Measurements from ENCODE around the gene LCP2. TPM values are rescaled to one million over a fixed set of nuclear protein-coding genes. Genes with fewer than 3 reads are reported as not detected.

The LCP2 gene
- total RNA-seq, 4 donors from 2014 or later, result 4.6 to 6.5 (median 5.7) TPM

DNA sequence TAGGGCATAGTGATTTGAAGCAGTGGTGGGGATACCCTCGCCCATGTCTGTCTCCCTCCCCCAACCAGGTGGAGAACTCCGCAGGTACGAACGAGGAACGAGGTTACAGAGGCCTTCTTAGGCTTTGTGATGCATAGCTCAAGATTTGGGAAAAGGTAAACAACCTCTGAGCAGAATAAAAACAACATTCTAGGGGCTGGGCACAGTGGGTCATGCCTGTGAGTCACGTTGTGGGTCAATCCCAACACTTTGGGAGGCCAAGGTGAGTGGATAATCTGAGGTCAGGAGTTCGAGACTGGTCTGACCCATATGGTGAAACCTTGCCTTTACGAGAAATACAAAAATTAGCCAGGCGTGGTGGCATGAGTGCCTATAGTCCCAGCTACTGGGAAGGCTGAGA lies 3.6 kb upstream of the LCP2 start:
- TF ChIP-seq, protein P1, sequence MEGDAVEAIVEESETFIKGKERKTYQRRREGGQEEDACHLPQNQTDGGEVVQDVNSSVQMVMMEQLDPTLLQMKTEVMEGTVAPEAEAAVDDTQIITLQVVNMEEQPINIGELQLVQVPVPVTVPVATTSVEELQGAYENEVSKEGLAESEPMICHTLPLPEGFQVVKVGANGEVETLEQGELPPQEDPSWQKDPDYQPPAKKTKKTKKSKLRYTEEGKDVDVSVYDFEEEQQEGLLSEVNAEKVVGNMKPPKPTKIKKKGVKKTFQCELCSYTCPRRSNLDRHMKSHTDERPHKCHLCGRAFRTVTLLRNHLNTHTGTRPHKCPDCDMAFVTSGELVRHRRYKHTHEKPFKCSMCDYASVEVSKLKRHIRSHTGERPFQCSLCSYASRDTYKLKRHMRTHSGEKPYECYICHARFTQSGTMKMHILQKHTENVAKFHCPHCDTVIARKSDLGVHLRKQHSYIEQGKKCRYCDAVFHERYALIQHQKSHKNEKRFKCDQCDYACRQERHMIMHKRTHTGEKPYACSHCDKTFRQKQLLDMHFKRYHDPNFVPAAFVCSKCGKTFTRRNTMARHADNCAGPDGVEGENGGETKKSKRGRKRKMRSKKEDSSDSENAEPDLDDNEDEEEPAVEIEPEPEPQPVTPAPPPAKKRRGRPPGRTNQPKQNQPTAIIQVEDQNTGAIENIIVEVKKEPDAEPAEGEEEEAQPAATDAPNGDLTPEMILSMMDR (IDR thresholded peaks at IDR 0.05), result no peak
- no peak for TF ChIP-seq POLR2A (IDR thresholded peaks at IDR 0.05)
- 88 to 94% methylated on average over 9 of the region's 9 CpGs for WGBS, 2 donors
- DNase-seq (ENCODE audit: low spot score in 2 of 2), result peak in 1 of 2 donors; percentile 63
- H3K4me3 ChIP-seq (ENCODE audit: low read depth, poor library complexity, severe bottlenecking), result no peak overlapping the region
- intact Hi-C loops (cut with DNase I; ENCODE audit: low total_unique reads), result no loop called here

DNA sequence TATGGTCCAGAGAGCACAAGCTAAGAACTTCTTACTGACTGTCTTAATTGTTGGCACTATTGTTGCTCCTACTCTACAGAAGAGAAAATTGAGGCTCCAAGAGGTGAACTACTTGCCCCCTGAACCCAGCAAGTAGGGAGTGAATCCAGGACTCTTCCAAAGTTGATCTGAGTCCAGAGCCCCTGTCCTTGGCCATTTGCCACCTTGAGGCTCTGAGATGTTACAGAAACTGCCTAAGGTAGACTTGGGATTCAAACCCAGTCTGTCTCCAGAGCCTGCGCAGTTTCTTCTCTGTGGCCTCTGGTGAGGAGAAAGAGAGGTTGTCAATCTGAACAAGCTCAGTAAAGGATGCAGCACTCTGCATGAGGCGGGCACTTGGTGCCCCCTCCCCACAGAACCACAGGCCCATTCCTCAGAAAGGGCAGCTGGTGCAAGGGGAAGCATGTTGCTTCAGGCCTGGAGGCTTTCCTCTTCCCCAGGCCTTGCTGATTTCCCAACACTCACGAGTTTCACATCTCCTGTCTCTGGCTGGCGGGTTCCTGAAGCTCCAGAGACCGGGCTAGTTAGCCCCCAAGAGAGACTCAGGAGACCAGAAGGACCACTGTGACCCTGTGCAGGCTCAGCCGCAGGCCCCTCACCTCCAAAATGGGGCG lies 2.9 kb upstream of the LCP2 start:
- peak in 1 of 2 donors; percentile 13 for DNase-seq (ENCODE audit: low spot score in 2 of 2)
- TF ChIP-seq, protein P1 (IDR thresholded peaks at IDR 0.05), result no peak
- TF ChIP-seq POLR2A (IDR thresholded peaks at IDR 0.05), result no peak
- WGBS, 2 donors, result 86 to 94% methylated on average over 6 to 7 of the region's 7 CpGs
- no peak overlapping the region for H3K4me3 ChIP-seq (ENCODE audit: low read depth, poor library complexity, severe bottlenecking)
- intact Hi-C loops (cut with DNase I; ENCODE audit: low total_unique reads), result no loop called here

DNA sequence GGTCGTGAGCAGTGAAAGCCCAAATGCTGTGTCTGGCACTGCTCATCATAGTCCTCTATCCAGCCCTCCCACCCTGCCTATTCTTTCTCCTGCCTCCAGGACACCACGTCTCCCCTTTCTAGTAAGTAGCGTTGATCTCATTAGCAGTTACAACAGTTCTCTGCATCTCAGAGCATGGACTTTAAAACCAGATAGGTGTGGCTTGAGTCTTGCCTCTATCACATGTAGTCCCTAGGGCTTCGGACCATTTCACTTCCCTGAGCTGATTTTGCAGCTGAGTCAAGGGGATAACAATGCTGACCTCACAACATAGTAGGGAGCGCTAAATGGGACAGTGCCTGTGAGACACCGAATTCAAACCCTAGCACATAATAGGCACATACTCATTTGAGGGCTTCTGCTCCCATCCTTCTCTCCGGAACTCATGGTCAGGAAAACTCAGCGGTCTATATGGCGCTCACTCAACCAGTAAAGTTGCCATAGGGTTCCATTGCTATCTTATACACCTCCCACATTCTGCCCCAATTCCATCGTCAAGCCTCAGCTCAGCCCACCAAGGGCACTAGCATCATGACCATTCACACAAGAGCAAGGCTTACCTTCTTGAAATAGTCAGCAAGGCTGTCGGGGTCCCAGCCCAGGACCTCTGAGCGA lies 515 bp downstream of the LCP2 start:
- no peak for TF ChIP-seq POLR2A (IDR thresholded peaks at IDR 0.05)
- TF ChIP-seq, protein P1 (IDR thresholded peaks at IDR 0.05), result no peak
- DNase-seq (ENCODE audit: low spot score in 2 of 2), result peak in 1 of 2 donors; percentile 69
- intact Hi-C loops (cut with DNase I; ENCODE audit: low total_unique reads), result no loop called here
- WGBS, 2 donors, result 76 to 77% methylated on average over 12 of the region's 12 CpGs
- peak overlapping the region; percentile 24 for H3K4me3 ChIP-seq (ENCODE audit: low read depth, poor library complexity, severe bottlenecking)

DNA sequence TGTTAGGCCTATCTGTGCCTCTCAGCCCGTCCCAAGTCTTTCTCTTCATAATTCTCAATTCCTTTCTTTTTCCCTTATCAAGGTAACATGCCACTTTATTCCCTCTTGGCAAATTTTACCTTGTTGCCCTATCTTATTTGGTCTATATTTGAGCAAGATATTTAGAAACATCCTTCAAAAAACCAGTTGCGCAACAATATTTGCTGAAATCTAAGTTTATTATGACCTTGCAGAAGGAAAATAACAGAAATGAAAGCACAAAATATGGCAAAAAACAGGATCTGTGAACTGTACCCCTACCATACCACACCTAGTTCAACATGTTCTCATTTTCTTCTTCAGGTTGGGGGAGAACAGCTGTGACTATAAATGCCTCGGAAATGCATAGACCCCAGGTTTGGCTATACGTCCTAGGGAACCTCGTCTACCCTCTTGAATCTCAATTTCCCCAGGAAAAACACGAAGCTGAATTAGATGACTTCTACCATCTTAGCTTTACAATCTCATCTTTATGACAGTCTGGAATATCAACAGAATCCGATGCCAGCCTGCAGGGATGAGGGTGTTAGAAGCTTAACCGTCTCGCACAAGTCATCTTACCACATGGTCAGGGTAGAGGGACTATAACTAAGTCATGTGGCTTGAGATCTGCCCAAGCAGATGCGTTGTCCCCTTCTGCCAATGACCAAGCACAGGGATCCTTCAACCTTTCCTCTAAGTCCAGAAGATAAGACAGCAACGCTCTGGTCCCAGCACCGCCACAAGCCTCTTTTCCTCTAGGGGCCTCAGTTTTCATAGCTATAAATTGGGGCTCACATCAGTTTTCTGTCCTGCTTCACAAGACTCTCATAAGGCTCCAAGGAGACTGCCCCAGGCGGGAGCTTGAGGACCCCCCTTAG lies 1.3 kb downstream of the LCP2 start:
- peak overlapping the region; percentile 24 for H3K4me3 ChIP-seq (ENCODE audit: low read depth, poor library complexity, severe bottlenecking)
- WGBS, 2 donors, result 70 to 84% methylated on average over 13 of the region's 13 CpGs
- TF ChIP-seq, protein P1 (IDR thresholded peaks at IDR 0.05), result no peak
- intact Hi-C loops (cut with DNase I; ENCODE audit: low total_unique reads), result no loop called here
- DNase-seq (ENCODE audit: low spot score in 2 of 2), result no peak

DNA sequence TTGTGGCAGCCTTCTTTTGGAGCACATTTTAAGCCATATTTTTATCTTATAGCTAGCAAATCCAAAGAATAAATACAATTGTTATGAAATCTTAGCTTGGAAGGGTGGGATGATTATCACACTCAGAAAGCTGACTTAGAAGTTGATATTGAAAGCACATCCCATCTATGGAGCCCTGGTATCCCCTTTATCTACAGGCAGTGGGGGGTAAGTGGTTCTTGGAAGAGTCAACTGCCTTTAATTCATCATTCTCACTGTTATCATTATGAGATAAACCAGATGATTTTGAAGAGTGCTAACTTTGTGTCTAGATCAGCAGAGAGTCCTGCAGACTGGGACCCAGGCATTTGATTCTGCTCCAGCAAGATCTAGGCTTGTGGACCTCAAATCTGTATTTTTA lies 3.0 kb downstream of the LCP2 start:
- H3K4me3 ChIP-seq (ENCODE audit: low read depth, poor library complexity, severe bottlenecking), result no peak overlapping the region
- no peak for DNase-seq (ENCODE audit: low spot score in 2 of 2)
- no peak for TF ChIP-seq POLR2A (IDR thresholded peaks at IDR 0.05)
- TF ChIP-seq, protein P1 (IDR thresholded peaks at IDR 0.05), result no peak
- intact Hi-C loops (cut with DNase I; ENCODE audit: low total_unique reads), result no loop called here

Measured in lower leg skin (tissue), 4 donors.